Right lobe of liver (tissue), 4 donors: ENCODE data around the gene GMPPB.

Source experiments
- CTCF ChIP-seq, 4 donors: fragments of 200-600 bp in 3 of 4; fragments of 450-650 bp in 1 of 4; IDR thresholded peaks; one replicate each; pipeline versions ENCODE4 v1.5.1 to v1.8.0; 2016 to 2022; ENCODE audit warnings: antibody characterized with exemption in 4 of 4, mild to moderate bottlenecking in 2 of 4
- POLR2A ChIP-seq: fragments of 450-650 bp; IDR thresholded peaks from one replicate; pipeline ENCODE4 v1.6.1; 2017; ENCODE audit warnings: antibody characterized with exemption, mild to moderate bottlenecking
- donor health status: DM: no; HTN: no; CAD: no.
- donor health status: DM: no; HTN: no; CAD: no.
- donor health status: DM: no; HTN: yes; CAD: no.

DNA sequence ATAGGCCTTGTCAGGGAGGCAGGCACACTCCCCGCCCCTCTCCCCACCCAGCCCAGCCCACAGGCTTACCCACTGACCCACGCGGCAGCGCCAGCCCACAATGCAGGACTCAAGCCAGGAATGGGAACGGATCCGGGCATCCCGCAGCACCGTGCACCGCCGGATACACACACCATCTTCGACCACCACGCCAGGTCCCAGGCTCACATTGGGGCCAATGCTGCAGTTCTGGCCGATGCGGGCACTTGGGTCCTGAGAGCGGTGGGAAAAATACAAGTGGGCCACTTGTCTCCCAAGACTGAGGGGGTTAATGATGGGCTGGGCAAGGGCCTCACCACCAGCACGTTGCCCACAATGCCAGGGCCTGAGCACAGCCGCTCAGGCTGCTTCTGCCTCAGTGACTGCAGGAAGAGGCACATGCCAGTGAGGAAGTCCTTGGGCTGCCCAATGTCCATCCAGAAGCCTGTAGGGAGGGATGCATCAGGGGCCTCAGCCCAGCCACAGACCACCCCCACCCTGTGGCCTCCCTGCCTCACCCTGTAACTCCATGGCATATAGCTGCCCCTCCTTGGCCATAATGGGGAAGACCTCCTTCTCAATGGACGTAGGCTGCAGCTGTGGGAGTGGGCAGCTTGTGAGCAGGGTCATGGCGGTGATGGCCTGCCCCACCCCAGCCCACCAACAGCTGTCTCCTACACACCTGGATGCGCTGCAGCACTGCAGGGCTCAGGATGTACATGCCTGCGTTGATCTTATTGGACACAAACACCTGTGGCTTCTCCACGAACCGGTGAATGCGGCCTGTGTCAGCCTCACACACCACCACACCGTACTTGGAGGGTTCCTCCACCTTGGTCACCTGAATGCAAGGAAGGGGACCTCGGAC lies 1.6 kb downstream of the GMPPB start:
- TF ChIP-seq POLR2A (no peak), CTCF (IDR thresholded peaks at IDR 0.05) (no peak)
